Heart right ventricle (tissue), 16 donors: Measurements from ENCODE around the gene GRAMD2A. TPM values are rescaled to one million over a fixed set of nuclear protein-coding genes. Genes with fewer than 3 reads are reported as not detected.

ENCODE experiments used
- ATAC-seq, 8 donors: fragments of 200-7000 bp; cut with Tn5 transposase; one replicate each; pipeline ENCODE4 v1.9.1; 2020; ENCODE audit warnings: mild to moderate bottlenecking in 8 of 8, moderate library complexity in 8 of 8, moderate number of reproducible peaks in 1 of 8
- DNase-seq, 2 donors: peaks; one replicate each; pipeline ENCODE4 v3.0.0-alpha.2; 2020
- H3K27ac ChIP-seq, 10 donors: fragments of 200-600 bp; sonication (generic) in 2 of 10; one replicate each; pipeline versions ENCODE4 v1.5.0 to v1.8.0; 2020 to 2022; ENCODE audit warnings: mild to moderate bottlenecking in 3 of 10
- H3K27me3 ChIP-seq, 7 donors: fragments of 200-600 bp; one replicate each; pipeline ENCODE4 v1.8.0; 2021 to 2022; ENCODE audit warnings: mild to moderate bottlenecking in 2 of 7
- H3K36me3 ChIP-seq, 9 donors: fragments of 200-600 bp; sonication (generic) in 1 of 9; one replicate each; pipeline versions ENCODE4 v1.5.0 to v1.8.0; 2020 to 2022; ENCODE audit warnings: mild to moderate bottlenecking in 2 of 9
- H3K4me1 ChIP-seq, 9 donors: fragments of 200-600 bp; sonication (generic) in 1 of 9; one replicate each; pipeline versions ENCODE4 v1.5.0 to v1.8.0; 2020 to 2022; ENCODE audit warnings: mild to moderate bottlenecking in 4 of 9
- H3K4me3 ChIP-seq, 10 donors: fragments of 200-600 bp; sonication (generic) in 2 of 10; one replicate each; pipeline versions ENCODE4 v1.5.0 to v1.8.0; 2020 to 2022; ENCODE audit warnings: mild to moderate bottlenecking in 7 of 10, moderate library complexity in 2 of 10
- H3K9me3 ChIP-seq, 11 donors: fragments of 200-600 bp in 10 of 11; sonication (generic) in 2 of 11; one replicate each; pipeline versions ENCODE4 v1.5.0 to v1.8.0; 2013 to 2022; ENCODE audit warnings: mild to moderate bottlenecking in 2 of 11, control low read depth in 1 of 11, moderate library complexity in 1 of 11
- CTCF ChIP-seq, 9 donors: fragments of 200-600 bp; sonication (generic) in 2 of 9; IDR thresholded peaks; one replicate each; pipeline versions ENCODE4 v1.5.0 to v1.8.0; 2021 to 2022; ENCODE audit warnings: antibody characterized with exemption in 9 of 9, mild to moderate bottlenecking in 5 of 9, moderate library complexity in 1 of 9
- WGBS, 2 donors: extraction: QIAGEN DNeasy Blood & Tissue Kit; methylation state at CpG; one replicate each; pipeline ENCODE4 v1.1.7; 2013; ENCODE audit warnings: inconsistent platforms in 1 of 2; 5-methylcytosine and 5-hydroxymethylcytosine counted together
- intact Hi-C, 10 donors: fragments of 100-400 bp; cut with DNase I; formaldehyde crosslinking; loops; one replicate each; pipeline versions ENCODE4 v1.11.1 to v1.14.2; 2022
- polyA plus RNA-seq, 2 donors: library from polyadenylated mRNA; stranded (reverse); fragments of 200-250 nt; gene quantifications; one replicate each; pipeline ENCODE4 v1.2.3, GENCODE V29; 2013
- total RNA-seq, 10 donors: library from RNA; stranded (reverse); fragmentation: NEBNext Ultra II Directional in 3 of 10; extraction: Animal tissue kit (Norgen Biotek cat#: 25700) in 3 of 10; gene quantifications; one replicate each; pipeline versions ENCODE4 v1.2.1 to v1.2.4, GENCODE V29; 2021 to 2023
- donor health status: Arrhythmogenic right ventricular cardiomyopathy.
- donor health status: ischemic (EF 13 %, LVEDD 7.1; RV severe dilation, severe dysfunction).
- donor health status: healthy with polysubstance abuse.
- donor health status: DM: no; HTN: yes; CAD: no.
- donor health status: DM: no; HTN: no; CAD: no.
- donor health status: ischemic (EF 25% LVEDD 6.9; RV normal size, moderate dysfunction).
- donor health status: ischemic (EF 25% LVEDD 5.7; RV mildly dilated, moderate dysfunction).
- donor health status: healthy.
- donor health status: DM: yes; HTN: yes; CAD: no.
- donor health status: Ischemic cardiomyopathy.
- donor health status: ischemic (EF 35%, LVEDD 5.7; RV mildly dilated, moderate dysfunction).
- donor health status: nonischemic (EF 11% LVEDD 7.7; RV severe dilation, severe dysfunction).
- donor health status: DM: yes; HTN: yes; CAD: no.
- donor health status: PGD.
- donor health status: ischemic (EF 29% LVEDD 5.4; RV normal size, mild dysfunction).
- donor health status: nonischemic (EF 23%, LVEDD 6.1; RV moderate dilation, normal function).

Gene GRAMD2A
- total and polyA plus RNA-seq, 12 donors, result 0.06 to 0.20 TPM; not detected in 10

DNA sequence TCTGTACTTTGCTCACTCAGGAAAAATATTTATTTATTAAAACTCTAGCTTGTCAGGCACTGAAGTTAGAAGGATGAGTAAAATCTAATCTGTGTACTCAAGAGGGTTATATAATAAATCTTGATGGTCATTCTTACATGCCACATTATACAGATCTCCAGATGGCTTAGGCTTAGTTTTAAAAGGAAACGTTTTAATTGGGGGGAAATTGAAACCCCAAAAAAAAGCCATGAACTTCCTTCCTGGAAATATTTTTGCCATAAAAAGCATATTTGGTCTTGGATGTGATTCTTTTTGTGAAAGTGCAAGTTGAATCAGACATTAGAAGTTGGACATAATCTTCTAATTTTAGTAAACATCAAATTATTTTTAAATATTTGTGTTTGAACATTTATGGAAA is 73.4 kb downstream of the GRAMD2A start:
- no peak for DNase-seq

GRCh38 chr15:72118017-72118978 is 79.3 kb downstream of the GRAMD2A start, which contains the start of the genes MYO9A and SENP8:
TSS of gene MYO9A (minus strand) at chr15:72118150. CDS start at chr15:72046563, 71,587 bp downstream.
TSS of gene SENP8 (plus strand) at chr15:72118403. CDS start at chr15:72139624, 21,221 bp downstream.
- intact Hi-C loops, result loop anchor here in 2 of 10 donors (2.0 to 10.0 kb wide), 2 partner anchors 37 to 73 kb away; no protein-coding TSS in a partner anchor
- Histone ChIP-seq H3K4me3 (peak within 1 kb of the TSS; percentile 74 to 98 (median 92)), H3K27ac (peak within 1 kb of the TSS; percentile 88 to 99 (median 98)), H3K36me3 (no peaks in the 10 kb centered on the region), H3K9me3 (no peaks in the 10 kb centered on the region), H3K27me3 (no peaks in the 10 kb centered on the region), H3K4me1 (peaks cover 0 to 44% (median 26%) of the 10 kb centered on the region in 9 donors)
- DNase-seq (peak; percentile 98 to 99), ATAC-seq (peak; percentile 88 to 96 (median 92))
- TF ChIP-seq CTCF (IDR thresholded peaks at IDR 0.05), result peak in 4 of 9 donors; percentile 19 to 56 (median 32)
- 1% methylated on average over 66 to 69 of the region's 69 CpGs for WGBS, 2 donors

More for the DNA sequence above, 73.4 kb downstream of the GRAMD2A start:
- intact Hi-C loops, result no loop called here
- no peaks in the 10 kb centered on the region for H3K9me3 ChIP-seq
- no peaks in the 10 kb centered on the region for H3K36me3 ChIP-seq
- H3K27me3 ChIP-seq, result no peaks in the 10 kb centered on the region
- no peak for ATAC-seq
- peaks cover 0 to 8% (median 0%) of the 10 kb centered on the region in 9 donors for H3K4me1 ChIP-seq
- no peak for TF ChIP-seq CTCF (IDR thresholded peaks at IDR 0.05)
- H3K27ac ChIP-seq, result no peak overlapping the region
- WGBS, 2 donors, result 8 to 51% methylated on average over 1 of the region's 1 CpG
- no peak overlapping the region for H3K4me3 ChIP-seq

GRCh38 chr15:72117486-72118016 is 80.0 kb downstream of the GRAMD2A start:
- DNase-seq, result peak; percentile 70 to 84

More at GRCh38 chr15:72117486-72118016, 80.0 kb downstream of the GRAMD2A start:
- Histone ChIP-seq H3K4me3 (peak overlapping the region; percentile 74 to 98 (median 92)), H3K4me1 (peaks cover 0 to 48% (median 26%) of the 10 kb centered on the region in 9 donors), H3K36me3 (no peaks in the 10 kb centered on the region), H3K9me3 (no peaks in the 10 kb centered on the region), H3K27me3 (no peaks in the 10 kb centered on the region), H3K27ac (peak overlapping the region; percentile 88 to 99 (median 98))
- peak in 1 of 9 donors; percentile 17 for TF ChIP-seq CTCF (IDR thresholded peaks at IDR 0.05)
- ATAC-seq, result peak; percentile 72 to 92 (median 84)
- intact Hi-C loops, result loop anchor here in 2 of 10 donors (2.0 to 10.0 kb wide), 2 partner anchors 37 to 73 kb away; no protein-coding TSS in a partner anchor
- WGBS, 2 donors, result 0% methylated on average over 43 to 59 of the region's 59 CpGs
